ENCODE measurements around the gene USP17L26.
A peak's percentile ranks its signal among the peaks of the same experiment; 100 is the strongest.
"Not testable (repeated sequence)": the region's sequence is repeated elsewhere in the genome, so short reads cannot be mapped to it uniquely, and the experiment has no call there.

USP17L26 gene, protein sequence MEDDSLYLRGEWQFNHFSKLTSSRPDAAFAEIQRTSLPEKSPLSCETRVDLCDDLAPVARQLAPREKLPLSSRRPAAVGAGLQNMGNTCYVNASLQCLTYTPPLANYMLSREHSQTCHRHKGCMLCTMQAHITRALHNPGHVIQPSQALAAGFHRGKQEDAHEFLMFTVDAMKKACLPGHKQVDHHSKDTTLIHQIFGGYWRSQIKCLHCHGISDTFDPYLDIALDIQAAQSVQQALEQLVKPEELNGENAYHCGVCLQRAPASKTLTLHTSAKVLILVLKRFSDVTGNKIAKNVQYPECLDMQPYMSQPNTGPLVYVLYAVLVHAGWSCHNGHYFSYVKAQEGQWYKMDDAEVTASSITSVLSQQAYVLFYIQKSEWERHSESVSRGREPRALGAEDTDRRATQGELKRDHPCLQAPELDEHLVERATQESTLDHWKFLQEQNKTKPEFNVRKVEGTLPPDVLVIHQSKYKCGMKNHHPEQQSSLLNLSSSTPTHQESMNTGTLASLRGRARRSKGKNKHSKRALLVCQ

DNA sequence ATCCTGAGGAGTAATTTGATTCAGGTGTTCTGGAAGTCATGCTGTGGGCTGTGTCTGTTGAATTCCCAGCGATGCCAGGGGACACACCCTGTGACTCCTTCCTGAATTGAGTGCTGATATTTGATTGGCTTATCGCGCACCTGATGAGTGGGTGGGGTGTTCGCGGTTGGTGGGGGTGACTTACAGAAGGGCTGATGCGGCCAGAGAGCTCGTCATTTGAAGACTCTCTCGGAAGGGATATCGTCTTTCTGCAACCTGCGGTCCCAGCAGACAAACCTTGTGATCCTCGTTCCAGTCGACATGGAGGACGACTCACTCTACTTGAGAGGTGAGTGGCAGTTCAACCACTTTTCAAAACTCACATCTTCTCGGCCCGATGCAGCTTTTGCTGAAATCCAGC, at the start of gene USP17L26:
Gene USP17L26 (plus strand): TSS at position 301 of the 400 bp plus-strand sequence. CDS start 0 bp downstream, at position 301.
- not testable (repeated sequence) for H3K27ac ChIP-seq

DNA sequence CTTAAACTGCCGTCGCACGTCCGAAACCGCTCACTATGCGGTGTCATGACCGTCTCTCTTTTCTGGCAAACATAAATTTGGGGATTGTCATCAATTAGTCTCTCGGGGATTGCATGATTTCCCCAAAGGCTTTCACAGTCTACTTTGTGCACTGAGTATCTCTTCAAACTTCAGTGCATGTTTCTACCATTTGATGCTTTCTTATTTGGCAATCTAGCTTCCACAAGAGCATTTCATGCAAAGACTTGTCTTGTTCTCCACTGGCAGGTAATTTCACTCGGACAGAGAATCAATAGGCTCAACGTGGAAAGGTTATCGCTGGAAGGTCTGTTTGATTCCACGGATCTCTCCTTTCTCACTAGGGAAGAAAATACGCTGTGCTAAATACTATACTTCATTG, 10.3 kb upstream of the USP17L26 start:
- H3K27ac ChIP-seq = not testable (repeated sequence)

DNA sequence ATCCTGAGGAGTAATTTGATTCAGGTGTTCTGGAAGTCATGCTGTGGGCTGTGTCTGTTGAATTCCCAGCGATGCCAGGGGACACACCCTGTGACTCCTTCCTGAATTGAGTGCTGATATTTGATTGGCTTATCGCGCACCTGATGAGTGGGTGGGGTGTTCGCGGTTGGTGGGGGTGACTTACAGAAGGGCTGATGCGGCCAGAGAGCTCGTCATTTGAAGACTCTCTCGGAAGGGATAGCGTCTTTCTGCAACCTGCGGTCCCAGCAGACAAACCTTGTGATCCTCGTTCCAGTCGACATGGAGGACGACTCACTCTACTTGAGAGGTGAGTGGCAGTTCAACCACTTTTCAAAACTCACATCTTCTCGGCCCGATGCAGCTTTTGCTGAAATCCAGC, 9.6 kb upstream of the USP17L26 start, which contains the start of gene USP17L24:
Gene USP17L24 (plus strand): TSS at position 301 of the 400 bp plus-strand sequence. CDS start 0 bp downstream, at position 301.
- H3K27ac ChIP-seq = not testable (repeated sequence)

DNA sequence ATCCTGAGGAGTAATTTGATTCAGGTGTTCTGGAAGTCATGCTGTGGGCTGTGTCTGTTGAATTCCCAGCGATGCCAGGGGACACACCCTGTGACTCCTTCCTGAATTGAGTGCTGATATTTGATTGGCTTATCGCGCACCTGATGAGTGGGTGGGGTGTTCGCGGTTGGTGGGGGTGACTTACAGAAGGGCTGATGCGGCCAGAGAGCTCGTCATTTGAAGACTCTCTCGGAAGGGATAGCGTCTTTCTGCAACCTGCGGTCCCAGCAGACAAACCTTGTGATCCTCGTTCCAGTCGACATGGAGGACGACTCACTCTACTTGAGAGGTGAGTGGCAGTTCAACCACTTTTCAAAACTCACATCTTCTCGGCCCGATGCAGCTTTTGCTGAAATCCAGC, 4.8 kb upstream of the USP17L26 start, which contains the start of gene USP17L25:
Gene USP17L25 (plus strand): TSS at position 301 of the 400 bp plus-strand sequence. CDS start 0 bp downstream, at position 301.
- H3K27ac ChIP-seq = not testable (repeated sequence)

DNA sequence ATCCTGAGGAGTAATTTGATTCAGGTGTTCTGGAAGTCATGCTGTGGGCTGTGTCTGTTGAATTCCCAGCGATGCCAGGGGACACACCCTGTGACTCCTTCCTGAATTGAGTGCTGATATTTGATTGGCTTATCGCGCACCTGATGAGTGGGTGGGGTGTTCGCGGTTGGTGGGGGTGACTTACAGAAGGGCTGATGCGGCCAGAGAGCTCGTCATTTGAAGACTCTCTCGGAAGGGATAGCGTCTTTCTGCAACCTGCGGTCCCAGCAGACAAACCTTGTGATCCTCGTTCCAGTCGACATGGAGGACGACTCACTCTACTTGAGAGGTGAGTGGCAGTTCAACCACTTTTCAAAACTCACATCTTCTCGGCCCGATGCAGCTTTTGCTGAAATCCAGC, 4.6 kb downstream of the USP17L26 start, which contains the start of gene USP17L5:
Gene USP17L5 (plus strand): TSS at position 301 of the 400 bp plus-strand sequence. CDS start 0 bp downstream, at position 301.
- not testable (repeated sequence) for H3K27ac ChIP-seq

DNA sequence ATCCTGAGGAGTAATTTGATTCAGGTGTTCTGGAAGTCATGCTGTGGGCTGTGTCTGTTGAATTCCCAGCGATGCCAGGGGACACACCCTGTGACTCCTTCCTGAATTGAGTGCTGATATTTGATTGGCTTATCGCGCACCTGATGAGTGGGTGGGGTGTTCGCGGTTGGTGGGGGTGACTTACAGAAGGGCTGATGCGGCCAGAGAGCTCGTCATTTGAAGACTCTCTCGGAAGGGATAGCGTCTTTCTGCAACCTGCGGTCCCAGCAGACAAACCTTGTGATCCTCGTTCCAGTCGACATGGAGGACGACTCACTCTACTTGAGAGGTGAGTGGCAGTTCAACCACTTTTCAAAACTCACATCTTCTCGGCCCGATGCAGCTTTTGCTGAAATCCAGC, 9.4 kb downstream of the USP17L26 start, which contains the start of gene USP17L27:
Gene USP17L27 (plus strand): TSS at position 301 of the 400 bp plus-strand sequence. CDS start 0 bp downstream, at position 301.
- H3K27ac ChIP-seq = not testable (repeated sequence)

DNA sequence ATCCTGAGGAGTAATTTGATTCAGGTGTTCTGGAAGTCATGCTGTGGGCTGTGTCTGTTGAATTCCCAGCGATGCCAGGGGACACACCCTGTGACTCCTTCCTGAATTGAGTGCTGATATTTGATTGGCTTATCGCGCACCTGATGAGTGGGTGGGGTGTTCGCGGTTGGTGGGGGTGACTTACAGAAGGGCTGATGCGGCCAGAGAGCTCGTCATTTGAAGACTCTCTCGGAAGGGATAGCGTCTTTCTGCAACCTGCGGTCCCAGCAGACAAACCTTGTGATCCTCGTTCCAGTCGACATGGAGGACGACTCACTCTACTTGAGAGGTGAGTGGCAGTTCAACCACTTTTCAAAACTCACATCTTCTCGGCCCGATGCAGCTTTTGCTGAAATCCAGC, 14.1 kb downstream of the USP17L26 start, which contains the start of gene USP17L28:
Gene USP17L28 (plus strand): TSS at position 301 of the 400 bp plus-strand sequence. CDS start 0 bp downstream, at position 301.
- not testable (repeated sequence) for H3K27ac ChIP-seq

DNA sequence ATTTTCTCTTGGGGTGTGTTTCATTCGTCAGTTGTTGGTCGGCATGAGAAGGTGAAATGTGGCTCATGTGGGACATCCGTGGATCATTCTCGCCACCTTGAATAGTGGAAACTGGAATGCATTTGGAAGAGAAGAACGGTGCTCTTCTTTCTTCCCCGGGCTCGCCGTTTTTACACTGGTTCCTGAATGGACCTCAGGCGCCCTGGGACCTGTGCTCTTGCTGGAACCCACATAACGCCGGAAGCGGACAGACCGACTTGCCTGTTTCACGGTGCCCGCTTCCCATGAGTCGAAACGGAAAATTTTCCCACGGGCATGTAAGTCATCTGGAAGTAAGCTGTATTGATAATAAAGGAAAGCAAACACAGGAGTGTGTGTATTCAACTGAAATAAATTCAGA, 16.4 kb downstream of the USP17L26 start:
- not testable (repeated sequence) for H3K27ac ChIP-seq

DNA sequence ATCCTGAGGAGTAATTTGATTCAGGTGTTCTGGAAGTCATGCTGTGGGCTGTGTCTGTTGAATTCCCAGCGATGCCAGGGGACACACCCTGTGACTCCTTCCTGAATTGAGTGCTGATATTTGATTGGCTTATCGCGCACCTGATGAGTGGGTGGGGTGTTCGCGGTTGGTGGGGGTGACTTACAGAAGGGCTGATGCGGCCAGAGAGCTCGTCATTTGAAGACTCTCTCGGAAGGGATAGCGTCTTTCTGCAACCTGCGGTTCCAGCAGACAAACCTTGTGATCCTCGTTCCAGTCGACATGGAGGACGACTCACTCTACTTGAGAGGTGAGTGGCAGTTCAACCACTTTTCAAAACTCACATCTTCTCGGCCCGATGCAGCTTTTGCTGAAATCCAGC, 18.9 kb downstream of the USP17L26 start, which contains the start of gene USP17L29:
Gene USP17L29 (plus strand): TSS at position 301 of the 400 bp plus-strand sequence. CDS start 0 bp downstream, at position 301.
- H3K27ac ChIP-seq = not testable (repeated sequence)

DNA sequence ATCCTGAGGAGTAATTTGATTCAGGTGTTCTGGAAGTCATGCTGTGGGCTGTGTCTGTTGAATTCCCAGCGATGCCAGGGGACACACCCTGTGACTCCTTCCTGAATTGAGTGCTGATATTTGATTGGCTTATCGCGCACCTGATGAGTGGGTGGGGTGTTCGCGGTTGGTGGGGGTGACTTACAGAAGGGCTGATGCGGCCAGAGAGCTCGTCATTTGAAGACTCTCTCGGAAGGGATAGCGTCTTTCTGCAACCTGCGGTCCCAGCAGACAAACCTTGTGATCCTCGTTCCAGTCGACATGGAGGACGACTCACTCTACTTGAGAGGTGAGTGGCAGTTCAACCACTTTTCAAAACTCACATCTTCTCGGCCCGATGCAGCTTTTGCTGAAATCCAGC, 28.4 kb downstream of the USP17L26 start, which contains the start of gene USP17L30:
Gene USP17L30 (plus strand): TSS at position 301 of the 400 bp plus-strand sequence. CDS start 0 bp downstream, at position 301.
- H3K27ac ChIP-seq = not testable (repeated sequence)

DNA sequence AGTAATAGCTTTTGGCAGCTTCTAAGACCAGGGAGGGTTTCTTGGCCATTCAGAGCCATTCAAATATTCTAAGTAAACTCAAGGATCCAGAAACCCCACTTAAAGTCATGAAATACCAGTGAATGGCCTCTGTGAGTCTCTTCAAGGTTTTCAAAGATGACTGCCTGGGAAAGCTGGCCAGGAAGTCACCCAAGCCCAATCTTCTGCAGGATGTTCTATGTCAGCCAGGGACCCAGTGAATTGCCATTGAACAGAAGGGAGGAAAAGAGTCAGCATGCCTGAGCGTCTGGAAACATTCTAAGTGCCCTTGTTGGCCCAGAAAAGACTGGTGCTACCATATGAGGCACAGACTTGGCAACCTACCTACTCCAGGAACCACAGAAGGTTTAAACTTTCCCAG, 45.4 kb downstream of the USP17L26 start:
- H3K27ac ChIP-seq = not testable (repeated sequence)

DNA sequence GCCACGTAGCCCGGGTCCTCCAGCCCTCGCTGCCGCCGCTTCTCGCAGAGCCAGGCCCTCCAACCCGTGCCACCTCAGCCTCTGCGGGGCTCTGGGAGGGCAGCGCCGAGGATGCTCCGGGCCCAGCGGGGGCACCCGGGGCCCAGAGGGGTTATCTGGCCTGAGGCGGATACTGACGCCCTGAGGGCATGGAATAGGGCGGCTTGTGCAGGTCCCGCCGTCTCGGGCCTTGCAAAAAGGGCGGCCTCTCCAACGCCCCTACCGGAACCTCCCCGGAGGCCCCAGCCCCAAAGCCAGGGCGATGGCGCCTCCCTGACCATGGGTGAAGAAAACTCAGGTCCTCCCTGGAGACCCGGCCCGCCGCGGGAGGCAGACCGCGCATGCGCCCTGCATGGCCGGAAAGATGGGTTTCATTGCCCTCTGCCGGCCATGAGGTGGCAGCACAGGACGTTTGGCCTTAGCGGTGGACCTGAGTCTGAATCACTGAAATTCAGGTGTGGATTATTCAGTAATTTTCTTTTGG, 46.6 kb downstream of the USP17L26 start:
- TF ChIP-seq, protein P1, sequence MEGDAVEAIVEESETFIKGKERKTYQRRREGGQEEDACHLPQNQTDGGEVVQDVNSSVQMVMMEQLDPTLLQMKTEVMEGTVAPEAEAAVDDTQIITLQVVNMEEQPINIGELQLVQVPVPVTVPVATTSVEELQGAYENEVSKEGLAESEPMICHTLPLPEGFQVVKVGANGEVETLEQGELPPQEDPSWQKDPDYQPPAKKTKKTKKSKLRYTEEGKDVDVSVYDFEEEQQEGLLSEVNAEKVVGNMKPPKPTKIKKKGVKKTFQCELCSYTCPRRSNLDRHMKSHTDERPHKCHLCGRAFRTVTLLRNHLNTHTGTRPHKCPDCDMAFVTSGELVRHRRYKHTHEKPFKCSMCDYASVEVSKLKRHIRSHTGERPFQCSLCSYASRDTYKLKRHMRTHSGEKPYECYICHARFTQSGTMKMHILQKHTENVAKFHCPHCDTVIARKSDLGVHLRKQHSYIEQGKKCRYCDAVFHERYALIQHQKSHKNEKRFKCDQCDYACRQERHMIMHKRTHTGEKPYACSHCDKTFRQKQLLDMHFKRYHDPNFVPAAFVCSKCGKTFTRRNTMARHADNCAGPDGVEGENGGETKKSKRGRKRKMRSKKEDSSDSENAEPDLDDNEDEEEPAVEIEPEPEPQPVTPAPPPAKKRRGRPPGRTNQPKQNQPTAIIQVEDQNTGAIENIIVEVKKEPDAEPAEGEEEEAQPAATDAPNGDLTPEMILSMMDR (conservative IDR thresholded peaks at IDR 0.05) = peak; percentile 74
- not testable (repeated sequence) for H3K27ac ChIP-seq

DNA sequence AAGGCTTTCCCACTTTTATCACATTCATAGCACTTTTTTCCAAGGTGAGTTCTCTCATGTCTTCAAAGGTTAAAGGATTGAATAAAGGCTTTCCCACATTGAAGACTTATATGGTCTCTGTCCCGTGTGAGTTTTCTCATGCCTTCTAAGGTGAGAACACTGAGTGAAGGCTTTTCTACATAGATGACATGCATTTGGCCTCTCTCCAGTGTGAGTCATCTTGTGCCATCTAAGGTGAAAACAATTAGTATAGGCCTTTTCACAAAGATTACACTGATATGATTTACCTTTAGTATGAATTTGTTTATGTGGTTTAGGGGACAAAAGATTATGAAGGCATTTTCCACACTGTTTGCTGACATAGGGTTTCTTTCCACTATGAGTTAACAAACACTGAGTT, 49.7 kb downstream of the USP17L26 start:
- TF ChIP-seq, protein P1 (conservative IDR thresholded peaks at IDR 0.05) = no peak

More for the DNA sequence above, 49.7 kb downstream of the USP17L26 start:
- H3K27ac ChIP-seq = no peak overlapping the region

Data from VCaP (cell line).